Measurements from ENCODE around the gene MYL6. TPM values are rescaled to one million over a fixed set of nuclear protein-coding genes. Genes with fewer than 3 reads are reported as not detected.
A peak's percentile ranks its signal among the peaks of the same experiment; 100 is the strongest.

MYL6 gene
- total and polyA plus RNA-seq, 10 of the 15 experiments (the other 5 are each of a cell fraction or from before 2014, with no cell fraction given): 1,000 to 4,116 (median 1,828) TPM

- no peaks in the 10 kb centered on the region for H3K9me3 ChIP-seq (replicated peaks; ENCODE audit: control insufficient read depth, insufficient read depth, low read length)
- H3K27ac ChIP-seq (ENCODE audit: control insufficient read depth, insufficient read depth): peak overlapping the region; percentile 80
- FAIRE-seq (no peak), DNase-seq (ENCODE audit: low read depth, low spot score) (no peak), ATAC-seq (no peak)
- H3K27me3 ChIP-seq (replicated peaks in 1 of 2; ENCODE audit: control insufficient read depth in 2 of 2, insufficient read depth in 2 of 2, low read length in 1 of 2): no peaks in the 10 kb centered on the region
- H3K4me1 ChIP-seq (ENCODE audit: control insufficient read depth, insufficient read depth, low read length): 0 out of 2 replicates have a peak, but pooled peaks cover 4% of the 10 kb centered on the region
- H3K4me3 ChIP-seq: peak overlapping the region; percentile 98
- intact Hi-C loops (cut with micrococcal nuclease; ENCODE audit: unreplicated experiment): loop anchor here (2.0 to 10.0 kb wide), 2 partner anchors 29 to 453 kb away; partner anchors contain the start of gene MYL6
- H3K4me2 ChIP-seq (ENCODE audit: control insufficient read depth, insufficient read depth): peak overlapping the region; percentile 72
- H3K79me2 ChIP-seq (ENCODE audit: control insufficient read depth, insufficient read depth, low read length): peaks cover 27% of the 10 kb centered on the region
- in situ Hi-C loops (cut with MboI): loop anchor here (5.0 kb wide), 1 partner anchor 56 kb away; no protein-coding TSS in a partner anchor
- WGBS (ENCODE audit: insufficient coverage, insufficient replicate concordance, low lambda C conversion rate, missing lambda C conversion rate): under 1% methylated on average over 10 of the region's 10 CpGs
- no peaks in the 10 kb centered on the region; the same call in 1 of the 2 replicates for H4K20me1 ChIP-seq (ENCODE audit: control insufficient read depth, insufficient read depth)
- SMC1A ChIA-PET (ENCODE audit: uncharacterized antibody, unreplicated experiment): interaction anchor here (0.8 to 6.2 kb wide), 16 partner anchors 11 to 448 kb away, joined by 3 to 68 read pairs (median 4); partner anchors contain the start of genes ESYT1, MYL6, PA2G4 and ZC3H10
- H2AFZ ChIP-seq (ENCODE audit: control insufficient read depth, low read depth, low read length): no peak overlapping the region; the same call in 1 of the 2 replicates
- no TSS peak for BruUV-seq (replicated peaks)
- POLR2A ChIA-PET: interaction anchor here (0.5 to 7.7 kb wide), 11 partner anchors 29 to 449 kb away, joined by 3 to 68 read pairs (median 5); partner anchors contain the start of genes DNAJC14, ESYT1, RNF41 and STAT2
- TF ChIP-seq, protein P1, sequence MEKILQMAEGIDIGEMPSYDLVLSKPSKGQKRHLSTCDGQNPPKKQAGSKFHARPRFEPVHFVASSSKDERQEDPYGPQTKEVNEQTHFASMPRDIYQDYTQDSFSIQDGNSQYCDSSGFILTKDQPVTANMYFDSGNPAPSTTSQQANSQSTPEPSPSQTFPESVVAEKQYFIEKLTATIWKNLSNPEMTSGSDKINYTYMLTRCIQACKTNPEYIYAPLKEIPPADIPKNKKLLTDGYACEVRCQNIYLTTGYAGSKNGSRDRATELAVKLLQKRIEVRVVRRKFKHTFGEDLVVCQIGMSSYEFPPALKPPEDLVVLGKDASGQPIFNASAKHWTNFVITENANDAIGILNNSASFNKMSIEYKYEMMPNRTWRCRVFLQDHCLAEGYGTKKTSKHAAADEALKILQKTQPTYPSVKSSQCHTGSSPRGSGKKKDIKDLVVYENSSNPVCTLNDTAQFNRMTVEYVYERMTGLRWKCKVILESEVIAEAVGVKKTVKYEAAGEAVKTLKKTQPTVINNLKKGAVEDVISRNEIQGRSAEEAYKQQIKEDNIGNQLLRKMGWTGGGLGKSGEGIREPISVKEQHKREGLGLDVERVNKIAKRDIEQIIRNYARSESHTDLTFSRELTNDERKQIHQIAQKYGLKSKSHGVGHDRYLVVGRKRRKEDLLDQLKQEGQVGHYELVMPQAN (conservative IDR thresholded peaks at IDR 0.05): 0 out of 2 replicates have a peak, but pooled peaks have one; percentile 19
- TF ChIP-seq SIX5 (IDR thresholded peaks at IDR 0.05; ENCODE audit: low read depth, low read length, severe bottlenecking) (no peak), RCOR1 (conservative IDR thresholded peaks at IDR 0.05; ENCODE audit: low read depth, low read length) (no peak), FOXK2 (IDR thresholded peaks at IDR 0.05) (no peak)
- peak overlapping the region; percentile 93 for H3K9ac ChIP-seq (ENCODE audit: control insufficient read depth, insufficient read depth, low read length)
- CTCF ChIA-PET: interaction anchor here (0.5 to 8.9 kb wide), 20 partner anchors 13 to 1076 kb away, joined by 3 to 129 read pairs (median 6); partner anchors contain the start of genes ESYT1, MYL6, PA2G4 and RNF41
- H3K36me3 ChIP-seq (ENCODE audit: control insufficient read depth in 2 of 2, insufficient read depth in 2 of 2, low read length in 1 of 2): peaks cover 5 to 6% of the 10 kb centered on the region in 2 experiments
- RAD21 ChIA-PET (ENCODE audit: unreplicated experiment): interaction anchor here (0.7 to 4.6 kb wide), 13 partner anchors 13 to 459 kb away, joined by 3 to 98 read pairs (median 11); partner anchors contain the start of genes CD63, ESYT1, MYL6 and MYL6B
Measured at GRCh38 chr12:56188131-56188777, 30.1 kb downstream of the MYL6 start.
